Activated T-cell treated with anti-CD3 and anti-CD28 coated beads, Interleukin-2, amount 50 U/mL, for 72 hours (primary cell): Measurements from ENCODE around the gene CDK6. TPM values are rescaled to one million over a fixed set of nuclear protein-coding genes. Genes with fewer than 3 reads are reported as not detected.
"Not testable (repeated sequence)": the region's sequence is repeated elsewhere in the genome, so short reads cannot be mapped to it uniquely, and the experiment has no call there.

Source experiments
- ATAC-seq, 2 donors: fragments of 150-1000 bp; cut with Tn5 transposase; replicated peaks in 1 of 2; 2 replicates each; pipeline ENCODE4 v1.10.0; 2021; ENCODE audit warnings: moderate library complexity in 2 of 2, mild to moderate bottlenecking in 1 of 2
- DNase-seq, 2 donors: peaks; one replicate each; pipeline ENCODE4 v3.0.0; 2021 to 2022; ENCODE audit warnings: mixed read lengths in 1 of 2
- H3K27ac Mint-ChIP-seq: one replicate; pipeline ENCODE4 v1.8.0; 2022; ENCODE audit warnings: mild to moderate bottlenecking, moderate library complexity, mixed read lengths
- H3K27me3 Mint-ChIP-seq: one replicate; pipeline ENCODE4 v1.8.0; 2022; ENCODE audit warnings: low read depth, mixed read lengths
- H3K36me3 Mint-ChIP-seq, 2 donors: one replicate each; pipeline ENCODE4 v1.8.0; 2022; ENCODE audit warnings: mixed read lengths in 2 of 2, mild to moderate bottlenecking in 1 of 2; ENCODE audit not compliant: insufficient read depth in 2 of 2
- H3K4me1 Mint-ChIP-seq: one replicate; pipeline ENCODE4 v1.8.0; 2022; ENCODE audit warnings: low read depth, mixed read lengths
- H3K4me3 Mint-ChIP-seq, 2 donors: one replicate each; pipeline ENCODE4 v1.8.0; 2022; ENCODE audit warnings: mild to moderate bottlenecking in 2 of 2, mixed read lengths in 2 of 2, moderate library complexity in 2 of 2
- H3K9me3 Mint-ChIP-seq, 2 donors: one replicate each; pipeline ENCODE4 v1.8.0; 2022; ENCODE audit warnings: mixed read lengths in 2 of 2
- total RNA-seq, 2 donors: library from RNA; stranded (reverse); gene quantifications; one replicate each; pipeline ENCODE4 v1.2.3, GENCODE V29; 2022

Gene CDK6
- total RNA-seq, 2 donors from 2014 or later, result 213 to 256 TPM

DNA sequence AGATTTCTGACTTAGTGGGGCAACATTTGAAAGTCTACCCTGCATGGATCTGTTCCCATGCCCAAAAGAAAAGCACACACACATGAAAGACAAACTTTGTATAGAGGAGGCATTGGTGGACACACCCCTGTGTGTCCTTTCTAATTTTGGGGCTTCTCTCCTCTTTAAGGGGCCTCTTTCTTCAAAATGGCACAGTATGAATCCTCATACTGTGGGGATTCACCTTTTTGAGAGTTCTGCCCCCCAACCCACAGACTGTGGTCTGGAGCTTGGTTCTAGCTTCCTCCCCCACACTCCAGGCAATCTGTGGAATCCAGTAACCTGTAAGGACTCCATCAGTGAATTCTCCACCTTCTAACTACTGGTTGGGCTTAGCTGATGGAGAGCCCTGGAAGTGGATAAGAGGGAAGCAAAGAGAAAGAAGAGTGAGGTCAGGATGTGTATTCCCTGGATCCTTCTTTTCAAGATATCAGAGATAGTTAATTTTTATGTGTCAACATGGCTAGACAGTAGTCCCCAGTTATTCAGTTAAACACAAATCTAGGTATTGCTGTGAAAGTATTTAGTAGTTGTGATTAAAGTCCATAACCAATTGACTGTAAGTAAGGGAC, 32.4 kb upstream of the CDK6 start:
- Mint-ChIP-seq H3K9me3 (peaks cover 11 to 31% of the 10 kb centered on the region in 2 donors), H3K4me1 (peaks cover 8% of the 10 kb centered on the region), H3K27me3 (peaks cover 7% of the 10 kb centered on the region), H3K27ac (no peak overlapping the region), H3K4me3 (no peak overlapping the region), H3K36me3 (peaks cover 26 to 41% of the 10 kb centered on the region in 2 donors)
- DNase-seq (no peak), ATAC-seq (no peak)

DNA sequence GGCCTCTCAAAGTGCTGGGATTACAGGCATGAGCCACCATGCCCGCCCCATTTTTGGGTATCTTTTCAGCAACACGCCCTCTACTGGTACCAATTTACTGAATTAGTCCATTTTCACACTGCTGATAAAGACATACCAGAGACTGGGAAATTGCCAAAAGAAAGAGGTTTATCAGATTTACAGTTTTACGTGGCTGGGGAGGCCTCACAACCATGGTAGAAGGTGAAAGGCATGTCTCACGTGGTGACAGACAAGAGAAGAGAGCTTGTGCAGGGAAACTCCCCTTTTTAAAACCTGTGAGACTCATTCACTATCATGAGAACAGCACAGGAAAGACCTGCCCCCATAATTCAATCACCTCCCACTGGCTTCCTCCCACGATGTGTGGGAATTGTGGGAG, 27.8 kb upstream of the CDK6 start:
- peaks cover 16 to 38% of the 10 kb centered on the region in 2 donors for H3K36me3 Mint-ChIP-seq
- ATAC-seq, result peak; percentile 37 to 69
- not testable (repeated sequence) for H3K27me3 Mint-ChIP-seq, DNase-seq, H3K27ac Mint-ChIP-seq, H3K4me3 Mint-ChIP-seq
- peaks cover 22% of the 10 kb centered on the region for H3K4me1 Mint-ChIP-seq
- peaks cover 13 to 21% of the 10 kb centered on the region in 2 donors for H3K9me3 Mint-ChIP-seq

DNA sequence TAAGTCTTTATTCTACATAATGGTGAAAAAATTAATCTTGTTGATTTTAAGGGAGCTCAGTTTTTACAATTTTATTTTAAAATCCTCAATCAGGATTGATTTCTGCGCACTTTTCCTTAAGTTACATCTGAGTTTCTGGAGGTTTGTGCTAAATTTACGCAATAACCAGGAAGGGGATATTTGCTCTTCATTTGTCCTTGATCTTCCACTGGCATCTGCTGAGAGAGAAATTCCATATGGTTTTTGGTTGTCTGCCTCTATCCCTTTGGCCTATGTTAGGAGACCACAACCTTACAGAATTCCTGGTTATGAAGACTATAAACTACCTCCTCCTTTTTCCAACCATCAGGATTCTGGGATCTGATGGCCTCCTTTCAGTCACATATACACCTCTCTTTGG, 20.1 kb upstream of the CDK6 start:
- ATAC-seq (no peak), DNase-seq (no peak)
- Mint-ChIP-seq H3K4me3 (no peak overlapping the region), H3K4me1 (peaks cover 26% of the 10 kb centered on the region), H3K36me3 (no peaks in the 10 kb centered on the region), H3K27me3 (no peaks in the 10 kb centered on the region), H3K9me3 (no peaks in the 10 kb centered on the region), H3K27ac (no peak overlapping the region)

DNA sequence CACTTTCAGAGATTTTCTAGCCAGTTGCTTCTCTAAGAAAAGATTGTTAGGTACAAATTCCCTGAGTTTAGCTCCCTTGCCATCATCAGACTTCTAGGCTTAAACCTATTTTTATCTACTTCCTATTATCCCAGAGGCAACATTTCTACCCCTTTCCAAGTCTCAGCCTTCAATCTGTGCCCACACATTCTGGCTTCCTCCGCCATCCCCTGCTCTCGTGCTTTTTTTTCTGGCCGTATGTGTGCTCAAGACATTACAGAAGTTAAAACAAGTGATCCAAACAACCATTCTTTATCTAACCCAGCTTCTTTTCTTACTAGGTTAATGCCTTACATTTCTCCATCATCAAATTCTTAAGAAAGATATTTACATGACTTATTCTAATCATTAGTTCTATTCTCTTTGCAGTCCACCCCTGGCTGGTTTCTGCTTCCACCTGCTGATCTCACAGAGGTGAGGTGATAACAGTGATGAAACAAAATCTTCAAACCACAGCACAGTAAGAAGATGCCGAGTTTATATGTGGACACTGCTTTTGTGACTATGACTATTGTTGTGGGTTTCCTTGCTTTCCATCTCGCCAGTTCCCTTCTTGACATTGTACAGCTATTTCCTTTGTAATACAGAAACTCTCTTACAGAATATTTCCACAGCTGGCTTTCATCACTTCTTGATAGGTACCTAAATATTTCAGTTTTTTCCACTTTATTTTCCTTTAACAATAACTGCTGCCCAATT, 18.3 kb upstream of the CDK6 start:
- Mint-ChIP-seq H3K4me3 (peak overlapping the region; percentile 38 to 83), H3K27ac (peak overlapping the region; percentile 58), H3K36me3 (no peaks in the 10 kb centered on the region), H3K27me3 (no peaks in the 10 kb centered on the region), H3K4me1 (peaks cover 26% of the 10 kb centered on the region), H3K9me3 (no peaks in the 10 kb centered on the region)
- ATAC-seq (peak; percentile 94), DNase-seq (peak; percentile 42 to 50)

DNA sequence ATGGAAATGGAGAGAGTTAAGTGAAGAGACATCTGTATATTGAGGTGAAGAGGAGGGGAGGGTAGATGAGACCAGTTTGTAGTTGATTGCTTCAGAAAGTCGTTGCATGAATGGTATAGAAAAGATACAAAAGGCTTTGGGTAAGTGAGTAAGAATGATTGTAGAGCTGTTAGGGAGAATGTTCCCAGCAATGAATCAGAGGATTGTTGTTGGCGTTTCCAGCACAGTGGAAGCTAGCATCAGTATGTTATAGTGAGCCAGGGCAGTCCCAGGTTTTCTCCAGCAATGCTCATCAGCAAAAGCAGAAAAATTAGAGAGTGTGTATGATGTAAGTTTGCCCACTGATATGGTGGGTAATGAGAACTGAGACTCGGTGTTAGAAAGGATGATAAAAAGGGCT, 15.4 kb upstream of the CDK6 start:
- H3K27me3 Mint-ChIP-seq, result peaks cover 6% of the 10 kb centered on the region
- no peak overlapping the region for H3K4me3 Mint-ChIP-seq
- H3K4me1 Mint-ChIP-seq, result peaks cover 24% of the 10 kb centered on the region
- H3K36me3 Mint-ChIP-seq, result peaks cover 0 to 2% of the 10 kb centered on the region in 2 donors
- peak; percentile 44 to 49 for ATAC-seq
- DNase-seq, result no peak
- H3K27ac Mint-ChIP-seq, result no peak overlapping the region
- no peaks in the 10 kb centered on the region for H3K9me3 Mint-ChIP-seq

DNA sequence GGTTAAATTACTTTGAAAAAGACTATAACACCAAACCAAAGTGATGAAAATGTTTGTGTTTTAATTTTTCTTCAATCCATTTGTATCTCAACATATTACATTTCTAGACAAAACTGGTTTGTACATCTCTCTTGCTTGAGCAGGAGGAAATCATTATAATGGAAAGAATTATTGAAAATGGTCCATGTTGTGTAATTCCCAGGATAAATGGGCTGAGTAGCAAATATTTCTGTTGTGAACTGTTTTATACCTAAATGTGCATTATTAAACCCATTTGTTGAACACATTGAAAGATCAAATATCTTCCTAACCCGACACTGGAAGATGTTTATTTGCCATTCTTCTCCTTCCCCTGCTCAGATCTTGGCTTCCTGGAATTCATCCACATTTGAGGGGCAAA, 14.1 kb upstream of the CDK6 start:
- DNase-seq (no peak), ATAC-seq (no peak)
- Mint-ChIP-seq H3K4me1 (peaks cover 21% of the 10 kb centered on the region), H3K36me3 (peaks cover 0 to 2% of the 10 kb centered on the region in 2 donors), H3K27ac (no peak overlapping the region), H3K27me3 (peaks cover 6% of the 10 kb centered on the region), H3K4me3 (no peak overlapping the region), H3K9me3 (no peaks in the 10 kb centered on the region)

DNA sequence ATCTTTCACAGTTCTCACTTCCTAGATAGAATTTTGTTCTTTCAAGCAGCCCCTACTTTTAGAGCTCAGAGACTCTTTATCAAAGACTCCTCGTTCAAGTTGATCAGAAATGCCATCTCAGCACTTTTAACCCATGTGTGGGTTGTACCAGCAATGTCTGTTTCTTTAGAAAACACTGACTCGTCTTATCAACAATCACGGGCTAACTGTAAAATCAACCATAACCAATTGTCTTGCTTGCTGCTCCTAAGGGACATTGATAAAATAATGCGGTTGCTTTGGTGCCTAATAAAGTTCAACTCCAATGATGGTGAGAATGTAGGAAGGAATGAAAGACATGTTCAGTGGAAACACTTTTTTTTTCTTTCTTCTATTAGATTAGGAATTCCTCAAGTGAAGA, 12.9 kb upstream of the CDK6 start:
- Mint-ChIP-seq H3K4me1 (peaks cover 9% of the 10 kb centered on the region), H3K27ac (no peak overlapping the region), H3K9me3 (no peaks in the 10 kb centered on the region), H3K27me3 (peaks cover 6% of the 10 kb centered on the region), H3K36me3 (peaks cover 0 to 2% of the 10 kb centered on the region in 2 donors), H3K4me3 (peak overlapping the region; percentile 47 to 48)
- ATAC-seq (no peak), DNase-seq (no peak)

DNA sequence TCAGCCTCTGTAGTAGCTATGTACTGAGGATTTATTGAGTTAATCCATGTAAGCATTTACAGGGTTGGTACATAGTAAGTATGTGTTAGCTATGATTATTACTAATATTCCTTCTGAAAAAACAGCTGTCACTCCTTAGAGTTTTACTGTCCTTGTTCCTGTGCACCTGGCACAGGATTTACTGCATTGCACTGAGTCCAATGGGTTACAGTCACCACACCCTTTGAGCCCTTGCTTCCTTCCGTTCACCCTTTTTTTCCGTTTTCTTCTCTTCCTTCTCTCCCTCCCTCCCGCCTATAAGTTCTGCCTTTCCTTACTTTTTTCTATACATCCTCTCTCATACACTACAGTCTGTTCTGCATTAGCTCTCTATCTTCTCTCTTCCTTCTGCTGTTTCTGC, 12.5 kb upstream of the CDK6 start:
- Mint-ChIP-seq H3K9me3 (peaks cover 2 to 3% of the 10 kb centered on the region in 2 donors), H3K4me1 (peaks cover 8% of the 10 kb centered on the region), H3K4me3 (peak overlapping the region; percentile 47 to 48), H3K27me3 (peaks cover 6% of the 10 kb centered on the region), H3K36me3 (peaks cover 2 to 3% of the 10 kb centered on the region in 2 donors), H3K27ac (no peak overlapping the region)
- ATAC-seq (no peak), DNase-seq (no peak)

DNA sequence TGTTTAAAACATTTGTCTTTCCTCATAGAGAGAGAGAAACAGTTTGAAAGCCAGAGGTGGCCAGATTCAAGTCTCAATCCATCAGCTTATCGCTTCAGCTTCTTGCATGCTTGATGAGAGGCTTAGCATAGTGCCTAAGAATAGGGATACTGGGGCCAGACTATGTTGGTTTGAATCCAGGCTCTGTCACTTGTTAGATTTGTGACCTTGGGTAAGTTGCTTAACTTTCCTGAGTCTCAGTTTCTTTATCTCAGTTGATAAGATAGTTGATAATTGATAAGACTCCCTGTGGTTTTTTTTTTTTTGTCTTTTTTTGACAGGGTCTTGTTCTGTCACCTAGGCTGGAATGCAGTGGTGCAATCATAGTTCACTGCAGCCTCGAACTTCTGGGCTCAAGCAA, 12.1 kb upstream of the CDK6 start:
- Mint-ChIP-seq H3K27ac (no peak overlapping the region), H3K4me3 (no peak overlapping the region), H3K36me3 (peaks cover 2 to 6% of the 10 kb centered on the region in 2 donors), H3K4me1 (peaks cover 8% of the 10 kb centered on the region), H3K9me3 (peaks cover 3 to 6% of the 10 kb centered on the region in 2 donors), H3K27me3 (peaks cover 6% of the 10 kb centered on the region)
- DNase-seq, result no peak
- ATAC-seq, result no peak

DNA sequence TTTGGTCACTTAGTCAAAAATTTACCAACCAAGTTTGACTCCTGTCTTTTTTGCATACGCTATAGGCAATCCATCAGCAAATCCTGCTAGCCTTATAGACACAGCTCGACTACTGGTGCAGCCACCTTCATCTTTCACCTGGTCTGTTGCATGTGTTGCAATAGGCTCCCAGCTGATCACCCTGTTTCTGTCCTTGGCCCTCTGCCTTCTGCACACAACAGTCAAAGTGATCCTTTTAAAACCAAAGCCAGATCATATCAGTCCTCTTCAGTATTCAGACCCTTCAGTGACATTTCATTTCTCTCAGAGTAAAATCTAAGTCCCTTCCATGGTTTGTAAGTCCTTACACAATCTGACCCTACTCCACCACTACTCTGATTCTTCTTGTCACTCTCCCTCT, 10.9 kb upstream of the CDK6 start:
- Mint-ChIP-seq H3K9me3 (peaks cover 3 to 8% of the 10 kb centered on the region in 2 donors), H3K4me1 (peaks cover 8% of the 10 kb centered on the region), H3K36me3 (peaks cover 2 to 6% of the 10 kb centered on the region in 2 donors), H3K27me3 (peaks cover 6% of the 10 kb centered on the region), H3K27ac (no peak overlapping the region), H3K4me3 (no peak overlapping the region)
- ATAC-seq (peak; percentile 77 to 79), DNase-seq (peak in 1 of 2 donors; percentile 38)

DNA sequence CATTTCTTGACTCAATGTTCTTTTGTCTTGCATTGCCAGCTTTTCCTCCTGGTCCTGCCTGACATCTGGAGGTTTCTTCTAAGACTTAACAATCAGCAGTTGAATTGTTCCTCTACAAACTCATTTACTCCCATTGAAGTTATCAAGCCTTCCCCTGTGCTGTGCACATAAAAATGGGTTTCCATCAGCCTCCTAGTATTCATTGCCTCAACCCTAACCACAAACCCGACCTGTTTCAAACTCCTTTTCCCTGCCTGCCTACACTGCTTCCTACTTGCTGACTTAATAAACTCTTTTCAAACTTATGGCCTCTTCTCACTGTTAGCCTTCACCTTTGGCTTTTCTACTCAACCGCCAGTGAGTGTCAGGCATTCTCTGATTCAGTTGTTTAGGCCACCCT, 9.4 kb upstream of the CDK6 start:
- Mint-ChIP-seq H3K4me3 (no peak overlapping the region), H3K27ac (no peak overlapping the region), H3K9me3 (peaks cover 3 to 8% of the 10 kb centered on the region in 2 donors), H3K27me3 (peaks cover 12% of the 10 kb centered on the region), H3K4me1 (peaks cover 20% of the 10 kb centered on the region), H3K36me3 (peaks cover 2 to 6% of the 10 kb centered on the region in 2 donors)
- ATAC-seq, result no peak
- no peak for DNase-seq

DNA sequence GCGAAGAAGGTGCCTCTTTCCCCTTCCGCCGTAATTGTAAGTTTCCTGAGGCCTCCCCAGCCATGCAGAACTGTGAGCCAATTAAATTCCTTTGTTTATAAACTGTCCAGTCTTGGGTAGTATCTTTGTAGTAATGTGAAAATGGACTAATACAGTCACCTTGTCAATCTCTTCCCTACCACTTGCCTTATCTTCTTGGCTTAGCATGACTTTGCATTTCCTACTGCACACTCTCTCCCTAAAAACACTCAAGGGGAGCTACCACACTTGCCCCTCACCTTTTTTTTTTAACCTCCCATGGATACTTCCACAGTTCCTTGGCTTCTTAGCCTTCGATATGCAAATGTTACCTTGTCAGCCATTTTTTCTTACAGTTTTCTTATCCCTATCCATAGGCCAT, 7.4 kb upstream of the CDK6 start:
- Mint-ChIP-seq H3K9me3 (peaks cover 3 to 8% of the 10 kb centered on the region in 2 donors), H3K27me3 (peaks cover 20% of the 10 kb centered on the region), H3K27ac (no peak overlapping the region), H3K36me3 (peaks cover 0 to 6% of the 10 kb centered on the region in 2 donors), H3K4me3 (no peak overlapping the region), H3K4me1 (peaks cover 27% of the 10 kb centered on the region)
- no peak for ATAC-seq
- DNase-seq, result no peak

DNA sequence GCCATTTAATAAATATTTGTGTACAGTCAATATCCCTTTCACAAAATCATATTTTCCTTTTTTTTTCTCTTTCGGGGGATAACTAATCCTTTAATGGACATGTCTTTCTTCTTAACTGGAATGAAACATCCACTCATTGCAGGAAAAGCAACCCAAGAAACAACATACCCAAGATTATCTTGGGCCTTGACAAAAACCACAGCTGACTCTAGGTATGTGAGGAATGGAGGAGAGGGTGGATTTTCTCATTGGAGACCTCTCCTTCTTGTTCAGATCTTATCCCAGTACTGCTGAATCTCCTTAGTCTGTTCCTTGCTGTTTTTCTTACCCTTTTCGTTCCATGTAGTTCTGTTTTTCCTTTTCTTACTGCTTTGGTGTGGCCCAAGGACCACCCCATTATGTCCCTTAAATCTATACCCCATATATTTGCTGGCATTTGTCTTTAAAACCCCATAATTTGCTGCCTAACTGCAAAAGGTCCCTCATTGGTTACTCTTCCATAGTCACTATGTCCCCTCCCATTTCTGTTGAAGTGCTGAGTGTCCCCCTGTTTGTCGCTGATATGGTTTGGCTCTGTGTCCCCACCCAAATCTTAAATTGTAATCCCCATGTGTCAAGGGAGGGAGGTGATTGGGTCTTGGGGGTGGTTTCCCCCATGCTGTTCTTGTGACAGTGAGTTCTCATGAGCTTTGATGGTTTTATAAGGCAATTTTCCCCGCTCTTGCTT, 6.8 kb upstream of the CDK6 start:
- H3K4me3 Mint-ChIP-seq, result no peak overlapping the region
- H3K27me3 Mint-ChIP-seq, result peaks cover 19% of the 10 kb centered on the region
- H3K9me3 Mint-ChIP-seq, result peaks cover 3 to 8% of the 10 kb centered on the region in 2 donors
- H3K4me1 Mint-ChIP-seq, result peaks cover 26% of the 10 kb centered on the region
- peaks cover 0 to 6% of the 10 kb centered on the region in 2 donors for H3K36me3 Mint-ChIP-seq
- no peak overlapping the region for H3K27ac Mint-ChIP-seq
- ATAC-seq, result no peak
- DNase-seq, result no peak
